ENCODE data around the gene PPP2R3B.
"Not testable (repeated sequence)": the region's sequence is repeated elsewhere in the genome, so short reads cannot be mapped to it uniquely, and the experiment has no call there.

PPP2R3B gene

GRCh38 chrX:352582-353314, 34.0 kb downstream of the PPP2R3B start:
- DNase-seq (ENCODE audit: low read depth), result no peak

GRCh38 chrX:352181-352580, 34.5 kb downstream of the PPP2R3B start:
- no peak for DNase-seq (ENCODE audit: low read depth)

GRCh38 chrX:351736-352135, 35.0 kb downstream of the PPP2R3B start:
- DNase-seq (ENCODE audit: low read depth), result no peak

DNA sequence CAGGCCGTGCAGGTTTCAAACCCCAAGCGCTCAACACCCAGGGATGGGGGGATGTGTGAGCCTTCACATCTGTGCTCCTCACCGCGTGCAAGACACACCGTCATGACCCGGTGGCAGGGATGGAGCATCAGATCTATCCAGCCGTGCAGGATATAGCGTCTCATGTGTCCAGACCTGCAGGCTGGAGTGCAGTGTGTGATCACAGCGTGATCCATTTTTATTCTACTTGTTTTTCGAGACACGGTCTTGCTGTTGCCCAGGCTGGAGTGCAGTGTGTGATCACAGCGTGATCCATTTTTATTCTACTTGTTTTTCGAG, 35.4 kb downstream of the PPP2R3B start:
- not testable (repeated sequence) for DNase-seq (ENCODE audit: low read depth)

- DNase-seq (ENCODE audit: low read depth), result no peak
Measured at GRCh38 chrX:350534-351323, 36.0 kb downstream of the PPP2R3B start.

GRCh38 chrX:350148-350533, 36.6 kb downstream of the PPP2R3B start:
- no peak for DNase-seq (ENCODE audit: low read depth)

DNA sequence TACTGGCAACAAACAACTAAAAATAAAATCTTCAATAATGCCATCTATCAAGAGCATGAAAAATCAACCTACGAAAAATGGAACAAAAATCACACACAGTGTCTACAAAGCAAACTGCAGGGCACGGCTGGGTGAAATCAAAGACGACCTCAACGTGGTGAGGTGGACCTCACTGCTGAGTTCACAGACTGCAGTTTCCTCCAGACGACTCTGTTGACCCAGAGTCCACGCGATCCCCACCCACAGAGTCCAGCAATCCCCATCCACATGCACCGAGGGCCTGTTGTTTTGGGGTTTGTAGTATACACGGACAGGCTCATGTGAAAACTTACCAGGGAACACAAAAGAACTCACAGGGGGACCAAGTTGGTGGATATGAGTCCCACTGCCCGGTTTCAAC, 37.0 kb downstream of the PPP2R3B start:
- DNase-seq (ENCODE audit: low read depth), result no peak

GRCh38 chrX:349196-349595, 37.5 kb downstream of the PPP2R3B start:
- DNase-seq (ENCODE audit: low read depth), result no peak

DNA sequence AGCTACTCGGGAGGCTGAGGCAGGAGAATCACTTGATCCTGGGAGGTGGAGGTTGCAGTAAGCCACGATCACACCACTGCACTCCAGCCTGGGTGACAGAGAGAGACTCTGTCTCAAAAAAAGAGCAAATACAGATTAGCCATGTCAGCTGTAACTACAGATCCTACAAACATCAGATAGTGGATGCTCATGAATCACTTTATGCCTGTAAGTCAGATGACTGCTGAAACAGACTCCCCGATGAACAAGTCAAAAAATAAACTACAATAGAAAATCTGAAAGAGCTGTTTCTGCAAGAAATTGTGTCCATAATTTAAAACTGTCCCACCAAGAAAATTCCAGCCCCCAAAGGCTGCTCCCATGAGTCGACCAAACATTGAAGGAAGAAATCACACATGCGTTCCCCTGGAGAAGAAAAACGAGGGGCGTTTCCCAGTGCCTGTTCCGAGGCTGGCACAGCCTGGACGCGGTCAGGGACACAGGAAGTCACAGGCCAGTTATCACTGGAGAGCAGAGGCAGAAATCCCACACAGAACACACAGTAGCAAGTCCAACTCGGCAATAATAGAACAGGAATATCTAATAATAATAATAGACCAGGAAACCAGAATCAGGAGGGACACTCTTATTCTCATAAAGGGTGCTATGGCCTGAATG, 38.1 kb downstream of the PPP2R3B start:
- DNase-seq (ENCODE audit: low read depth), result no peak

GRCh38 chrX:347351-348117, 39.2 kb downstream of the PPP2R3B start:
- no peak for DNase-seq (ENCODE audit: low read depth)

DNA sequence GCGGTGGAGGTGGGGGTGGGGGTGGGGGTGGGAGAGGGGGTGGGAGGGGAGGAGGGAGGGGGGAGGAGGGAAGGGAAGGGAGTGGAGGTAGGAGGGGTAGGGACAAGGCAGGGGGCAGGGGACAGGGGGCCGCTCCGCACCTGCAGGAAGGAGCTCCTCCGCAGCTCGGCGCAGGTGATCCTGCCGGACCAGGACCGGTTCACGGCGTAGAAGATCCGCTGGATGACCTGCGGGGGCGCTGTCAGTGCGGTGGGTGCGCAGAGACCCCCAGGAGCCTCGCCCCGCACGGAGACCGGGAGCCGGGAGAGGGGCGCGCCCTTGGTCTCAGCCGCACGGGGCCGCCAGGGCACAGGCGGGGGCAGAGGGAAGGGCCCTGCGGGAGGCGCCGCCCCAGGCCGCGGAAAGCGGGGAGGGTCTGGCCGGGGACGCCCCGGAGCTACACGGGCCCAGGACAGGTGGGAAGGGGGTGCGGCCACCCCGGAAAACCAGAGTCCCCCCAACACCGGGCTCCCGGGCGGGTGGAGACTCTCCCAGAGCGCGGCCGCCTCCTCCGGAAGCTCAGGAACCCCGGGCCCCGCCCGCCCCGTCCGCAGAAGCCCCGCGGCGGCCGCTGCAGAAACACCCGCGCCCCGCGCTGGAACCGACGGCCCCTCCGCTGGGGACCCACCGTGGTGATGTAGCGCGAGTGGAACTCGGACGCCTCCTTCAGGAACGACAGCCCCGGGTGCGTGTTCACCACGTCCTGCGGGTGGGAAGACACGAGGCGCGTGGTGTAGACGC, 40.5 kb downstream of the PPP2R3B start:
- DNase-seq (ENCODE audit: low read depth), result no peak

- DNase-seq (ENCODE audit: low read depth), result no peak
Measured at GRCh38 chrX:345020-345925, 41.4 kb downstream of the PPP2R3B start.

DNA sequence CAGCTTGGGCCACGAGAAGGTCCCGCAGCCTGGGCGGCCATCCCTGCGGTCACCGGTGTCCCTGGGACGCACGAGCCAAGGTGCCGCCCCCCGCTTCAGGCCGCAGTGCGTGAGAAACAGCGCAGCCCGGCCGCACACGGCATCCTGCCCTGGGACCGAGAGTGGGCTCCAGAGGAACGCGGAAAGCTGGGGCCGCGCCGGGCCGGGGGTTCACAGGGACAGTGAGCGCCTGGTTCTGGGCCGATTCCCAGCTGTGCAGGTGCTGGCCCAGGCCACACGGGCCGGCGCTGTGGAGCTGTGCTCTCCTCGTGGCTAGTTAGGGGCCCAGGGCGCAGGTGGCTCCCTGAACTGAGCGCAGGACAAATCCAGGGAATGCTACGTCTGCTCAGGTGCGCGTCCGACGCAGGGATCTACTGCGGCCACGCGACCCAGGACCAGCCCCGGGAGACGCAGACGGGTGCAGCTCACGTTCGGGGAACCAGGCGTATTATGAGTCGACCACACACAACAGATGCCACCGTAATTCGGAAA, 42.3 kb downstream of the PPP2R3B start:
- no peak for DNase-seq (ENCODE audit: low read depth)

GRCh38 chrX:341541-342101, 45.1 kb downstream of the PPP2R3B start:
- DNase-seq (ENCODE audit: low read depth), result no peak

- no peak for DNase-seq (ENCODE audit: low read depth)
Measured at GRCh38 chrX:340641-341423, 45.9 kb downstream of the PPP2R3B start.

- no peak for DNase-seq (ENCODE audit: low read depth)
Measured at GRCh38 chrX:340121-340520, 46.6 kb downstream of the PPP2R3B start.

DNA sequence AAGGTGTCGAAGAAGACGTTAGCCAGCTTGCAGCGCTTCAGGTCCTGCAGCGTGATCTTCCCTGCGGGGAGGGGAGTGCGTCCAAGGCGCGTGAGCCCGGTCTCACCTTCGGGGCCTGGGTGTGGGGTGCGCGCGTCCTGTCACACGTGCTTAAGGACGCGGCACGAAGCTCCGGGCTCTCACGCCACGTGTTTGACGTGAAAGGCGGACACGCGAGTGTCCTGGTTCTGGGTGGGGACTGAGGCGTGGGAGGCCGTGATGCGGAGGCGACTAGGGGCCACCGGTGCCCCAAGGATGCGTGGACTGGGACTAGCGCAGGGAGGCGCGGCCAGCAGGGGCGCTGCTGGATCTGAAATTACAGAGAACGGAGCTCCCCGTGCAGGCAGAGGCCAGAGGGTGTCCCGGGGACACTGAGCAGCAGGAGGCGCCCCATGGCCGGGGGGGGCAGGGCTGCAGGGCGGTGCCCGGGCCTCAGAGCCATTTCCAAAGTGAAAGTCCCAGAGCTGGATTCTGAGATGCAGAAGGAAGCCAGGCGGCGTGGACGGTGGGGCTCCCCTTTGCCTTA, 47.8 kb downstream of the PPP2R3B start:
- DNase-seq (ENCODE audit: low read depth), result no peak

GRCh38 chrX:338281-338835, 48.3 kb downstream of the PPP2R3B start:
- no peak for DNase-seq (ENCODE audit: low read depth)

All from activated T-helper 1 cell treated with Interleukin-2 at 50 U/mL for 16 hours (primary cell).